GM23338 (cell line): Measurements from ENCODE around the gene PRCD. TPM values are rescaled to one million over a fixed set of nuclear protein-coding genes. Genes with fewer than 3 reads are reported as not detected.
"Not testable (repeated sequence)": the region's sequence is repeated elsewhere in the genome, so short reads cannot be mapped to it uniquely, and the experiment has no call there.

Source experiments
- ATAC-seq: fragments of 200-7000 bp; cut with Tn5 transposase; 3 replicates; pipeline ENCODE4 v1.9.1; 2020
- DNase-seq: peaks from one replicate; pipeline ENCODE4 v3.0.0-alpha.2; 2015; ENCODE audit warnings: low spot score
- H2AFZ ChIP-seq: fragments of 200-600 bp; sonication (generic); 2 replicates; pipeline ENCODE4 v1.8.0; 2016; ENCODE audit warnings: antibody characterized with exemption, mild to moderate bottlenecking, moderate library complexity
- H3F3A ChIP-seq: fragments of 200-600 bp; sonication (generic); replicated peaks from 2 replicates; pipeline ENCODE4 v1.8.0; 2017; ENCODE audit warnings: antibody characterized with exemption, mixed run types, low read depth
- H3K27ac ChIP-seq: fragments of 200-600 bp; sonication (generic); 2 replicates; pipeline ENCODE4 v1.6.1; 2016; ENCODE audit warnings: low read depth
- H3K27me3 ChIP-seq: fragments of 200-600 bp; sonication (generic); 2 replicates; pipeline ENCODE4 v1.8.0; 2016; ENCODE audit warnings: mild to moderate bottlenecking, mixed run types, moderate library complexity; ENCODE audit not compliant: insufficient read depth
- H3K36me3 ChIP-seq: fragments of 200-600 bp; sonication (generic); 2 replicates; pipeline ENCODE4 v1.8.0; 2016; ENCODE audit warnings: mild to moderate bottlenecking; ENCODE audit not compliant: insufficient read depth
- H3K4me1 ChIP-seq: fragments of 200-600 bp; sonication (generic); 2 replicates; pipeline ENCODE4 v1.8.0; 2016; ENCODE audit warnings: mild to moderate bottlenecking, moderate library complexity; ENCODE audit not compliant: insufficient read depth
- H3K4me2 ChIP-seq: fragments of 200-600 bp; sonication (generic); 2 replicates; pipeline ENCODE4 v1.7.1; 2017; ENCODE audit warnings: mixed run types
- H3K4me3 ChIP-seq: fragments of 200-600 bp; sonication (generic); 2 replicates; pipeline ENCODE4 v1.6.1; 2016; ENCODE audit warnings: mixed run types
- H3K79me2 ChIP-seq: fragments of 200-600 bp; sonication (generic); replicated peaks from 2 replicates; pipeline ENCODE4 v1.8.0; 2017; ENCODE audit warnings: mild to moderate bottlenecking; ENCODE audit not compliant: insufficient read depth
- H3K9me2 ChIP-seq: fragments of 200-600 bp; sonication (generic); 2 replicates; pipeline ENCODE4 v1.8.0; 2017; ENCODE audit not compliant: insufficient read depth
- H4K20me1 ChIP-seq: fragments of 200-600 bp; sonication (generic); replicated peaks from 2 replicates; pipeline ENCODE4 v1.8.0; 2017; ENCODE audit warnings: mild to moderate bottlenecking; ENCODE audit not compliant: insufficient read depth
- H3K27ac Mint-ChIP-seq: 2 replicates; pipeline ENCODE4 v1.8.0; 2020; ENCODE audit warnings: inconsistent platforms, mild to moderate bottlenecking, moderate library complexity, mixed read lengths
- H3K27me3 Mint-ChIP-seq: 3 replicates; pipeline ENCODE4 v1.8.0; 2022; ENCODE audit warnings: low read depth, mild to moderate bottlenecking, moderate library complexity, mixed read lengths, inconsistent platforms; ENCODE audit not compliant: insufficient read depth, poor library complexity
- H3K36me3 Mint-ChIP-seq: 3 replicates; pipeline ENCODE4 v1.8.0; 2021; ENCODE audit warnings: low read depth, mild to moderate bottlenecking, inconsistent platforms, moderate library complexity, mixed read lengths
- H3K4me1 Mint-ChIP-seq: 3 replicates; pipeline ENCODE4 v1.8.0; 2020; ENCODE audit warnings: mild to moderate bottlenecking, inconsistent platforms, mixed read lengths
- H3K4me3 Mint-ChIP-seq: 3 replicates; pipeline ENCODE4 v1.8.0; 2021; ENCODE audit warnings: moderate library complexity, mild to moderate bottlenecking, inconsistent platforms, mixed read lengths
- H3K9me3 Mint-ChIP-seq: 3 replicates; pipeline ENCODE4 v1.8.0; 2020; ENCODE audit warnings: moderate library complexity, mild to moderate bottlenecking, inconsistent platforms, mixed read lengths
- CREB1 ChIP-seq: fragments of 250-450 bp; sonication (Bioruptor Pico); IDR thresholded peaks from 2 replicates; pipeline ENCODE4 v1.5.0; 2020; ENCODE audit warnings: low read depth, mild to moderate bottlenecking, moderate library complexity
- CTCF ChIP-seq, 2 experiments: fragments of 200-600 bp in 1 of 2; sonication (generic) in 1 of 2; conservative IDR thresholded peaks; 2 replicates each; pipeline versions ENCODE4 v1.5.1 to v1.6.1; 2016 to 2017; ENCODE audit warnings: antibody characterized with exemption in 2 of 2, low read depth in 2 of 2, mild to moderate bottlenecking in 2 of 2, moderate library complexity in 1 of 2
- ETS1 ChIP-seq: IDR thresholded peaks from 2 replicates; pipeline ENCODE4 v1.6.1; 2016; ENCODE audit warnings: antibody characterized with exemption
- EZH2 ChIP-seq: fragments of 200-600 bp; sonication (generic); IDR thresholded peaks from one replicate; pipeline ENCODE4 v1.8.0; 2017; ENCODE audit warnings: antibody characterized with exemption, mild to moderate bottlenecking, low read depth; ENCODE audit not compliant: unreplicated experiment
- EZH2phosphoT487 ChIP-seq: fragments of 200-600 bp; sonication (generic); IDR thresholded peaks from one replicate; pipeline ENCODE4 v1.8.1; 2018; ENCODE audit warnings: antibody characterized with exemption; ENCODE audit not compliant: unreplicated experiment
- JUNB ChIP-seq: IDR thresholded peaks from one replicate; pipeline ENCODE4 v1.6.1; 2016; ENCODE audit warnings: antibody characterized with exemption; ENCODE audit not compliant: unreplicated experiment
- NANOG ChIP-seq: IDR thresholded peaks from 2 replicates; pipeline ENCODE4 v1.6.1; 2016; ENCODE audit warnings: antibody characterized with exemption, borderline replicate concordance
- POLR2AphosphoS5 ChIP-seq: IDR thresholded peaks from 2 replicates; pipeline ENCODE4 v1.6.1; 2016; ENCODE audit warnings: antibody characterized with exemption, low read depth
- STAT1 ChIP-seq: IDR thresholded peaks from one replicate; pipeline ENCODE4 v1.6.1; 2016; ENCODE audit warnings: antibody characterized with exemption; ENCODE audit not compliant: unreplicated experiment
- ZNF114 ChIP-seq: fragments of 250-450 bp; sonication (Bioruptor Pico); IDR thresholded peaks from 2 replicates; pipeline ENCODE4 v1.5.0; 2020; ENCODE audit warnings: mild to moderate bottlenecking, moderate library complexity
- polyA plus RNA-seq: library from polyadenylated mRNA; unstranded; fragments of >200 nt; fragmentation: Nextera tagmentation; extraction: Ambion mirVana; gene quantifications from 2 replicates; pipeline ENCODE4 v1.2.1, GENCODE V29; 2016
- total RNA-seq: library from RNA; depleted of rRNA; stranded (reverse); fragments of >200 nt; shearing (Covaris generic); gene quantifications from 2 replicates; pipeline ENCODE4 v1.2.3, GENCODE V29; 2014

The PRCD gene
- total and polyA plus RNA-seq, 2 experiments from 2014 or later, result 0.38 to 1.6 TPM

- not testable (repeated sequence) for H2AFZ ChIP-seq, H3K9me3 Mint-ChIP-seq, DNase-seq, ATAC-seq, H3K79me2 ChIP-seq, H3K9me2 ChIP-seq, H3K4me3 Mint-ChIP-seq, H3K27ac Mint-ChIP-seq, H3K27ac ChIP-seq, H4K20me1 ChIP-seq, H3F3A ChIP-seq, H3K4me3 ChIP-seq, H3K4me1 ChIP-seq, H3K36me3 ChIP-seq, H3K36me3 Mint-ChIP-seq, H3K27me3 ChIP-seq, H3K4me2 ChIP-seq
- peaks cover 23% of the 10 kb centered on the region for H3K4me1 Mint-ChIP-seq
- H3K27me3 Mint-ChIP-seq, result peaks cover 21% of the 10 kb centered on the region
These were observed 14.4 kb upstream of the PRCD start for GRCh38 chr17:76525513-76525833.

DNA sequence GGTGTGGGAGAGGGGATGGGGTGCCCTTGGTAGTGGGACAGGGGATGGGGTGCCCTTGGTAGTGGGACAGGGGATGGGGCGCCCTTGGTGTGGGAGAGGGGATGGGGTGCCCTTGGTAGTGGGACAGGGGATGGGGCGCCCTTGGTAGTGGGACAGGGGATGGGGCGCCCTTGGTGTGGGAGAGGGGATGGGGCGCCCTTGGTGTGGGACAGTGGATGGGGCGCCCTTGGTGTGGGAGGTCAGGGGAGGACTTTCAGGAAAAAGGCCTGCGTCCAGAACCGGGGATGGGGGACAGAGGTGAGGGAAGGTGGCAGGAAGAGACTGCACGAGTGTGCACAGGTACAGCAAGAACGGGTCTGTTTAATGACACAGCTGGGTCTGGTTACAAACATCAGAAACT lies 12.8 kb upstream of the PRCD start:
- peaks cover 21% of the 10 kb centered on the region for H3K27me3 Mint-ChIP-seq
- not testable (repeated sequence) for DNase-seq, H3K4me1 ChIP-seq, H3K9me3 Mint-ChIP-seq, H3K27ac Mint-ChIP-seq, H3K36me3 ChIP-seq, H3F3A ChIP-seq, H3K4me2 ChIP-seq, H3K9me2 ChIP-seq, ATAC-seq, H3K79me2 ChIP-seq, H3K27me3 ChIP-seq, H3K4me3 Mint-ChIP-seq, H4K20me1 ChIP-seq, H3K36me3 Mint-ChIP-seq, H3K27ac ChIP-seq
- H3K4me1 Mint-ChIP-seq, result peaks cover 30% of the 10 kb centered on the region
- Histone ChIP-seq H2AFZ (peak overlapping the region; percentile 74; the same call in 1 of the 2 replicates), H3K4me3 (0 out of 2 replicates have a peak overlapping the region, but pooled peaks have one; percentile 17)

DNA sequence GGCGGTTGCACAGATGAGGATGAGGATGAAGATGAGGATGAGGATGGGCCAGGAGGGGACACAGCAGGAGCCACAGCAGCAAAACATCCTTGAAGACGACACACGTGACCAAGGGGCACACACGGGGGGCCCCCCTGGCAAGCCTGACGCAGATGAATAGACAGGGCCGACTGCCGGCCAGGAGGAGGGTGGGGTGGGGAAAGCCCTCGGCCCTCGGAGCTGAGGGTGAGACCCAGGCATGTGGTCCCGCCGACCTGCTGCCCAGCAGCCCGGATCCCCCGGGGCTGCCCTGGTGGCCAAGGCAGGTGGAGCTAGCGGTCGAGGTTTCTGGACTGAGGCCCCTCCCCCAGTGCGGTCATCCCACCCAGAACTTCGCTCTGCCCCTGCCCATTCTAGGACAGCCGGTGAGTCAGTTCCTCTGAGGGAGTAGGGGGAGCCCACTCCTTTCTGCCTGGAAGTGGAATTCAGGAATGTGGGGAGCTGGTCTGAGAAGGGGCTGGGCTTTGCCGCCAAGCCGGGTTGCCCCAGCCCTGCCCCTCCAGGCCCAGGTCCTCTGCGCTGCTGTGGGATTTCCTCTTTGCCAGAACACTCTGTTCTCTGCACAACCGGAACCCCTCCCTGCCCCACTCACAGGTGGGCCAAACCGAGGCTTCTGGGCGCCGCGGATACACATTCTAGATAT lies 12.3 kb upstream of the PRCD start:
- Mint-ChIP-seq H3K4me3 (no peak overlapping the region), H3K27ac (no peak overlapping the region)
- H3K4me2 ChIP-seq, result no peak overlapping the region
- TF ChIP-seq CREB1 (CRISPR knock-in tag), result no peak
- no peak for TF ChIP-seq ZNF114 (CRISPR knock-in tag)
- no peak for TF ChIP-seq NANOG
- no peak for TF ChIP-seq ETS1
- no peak for TF ChIP-seq STAT1
- TF ChIP-seq JUNB, result no peak
- TF ChIP-seq CTCF (conservative IDR thresholded peaks at IDR 0.05; ENCODE audit: low read depth in 2 of 2), result no peak; a peak in 1 of 4 replicates
- no peak for TF ChIP-seq EZH2
- TF ChIP-seq EZH2phosphoT487, result no peak
- no peak for TF ChIP-seq POLR2AphosphoS5

More for the DNA sequence above, 12.3 kb upstream of the PRCD start:
- no peaks in the 10 kb centered on the region for H4K20me1 ChIP-seq
- H3K36me3 ChIP-seq, result no peaks in the 10 kb centered on the region
- DNase-seq, result peak; percentile 85
- H3K79me2 ChIP-seq, result no peaks in the 10 kb centered on the region
- no peaks in the 10 kb centered on the region for H3K36me3 Mint-ChIP-seq
- no peaks in the 10 kb centered on the region for H3K9me3 Mint-ChIP-seq
- H3F3A ChIP-seq, result 0 out of 2 replicates have a peak, but pooled peaks cover 5% of the 10 kb centered on the region
- H3K9me2 ChIP-seq, result no peaks in the 10 kb centered on the region
- H3K4me3 ChIP-seq, result 0 out of 2 replicates have a peak overlapping the region, but pooled peaks have one; percentile 17
- H3K4me1 Mint-ChIP-seq, result peaks cover 31% of the 10 kb centered on the region
- peaks cover 9% of the 10 kb centered on the region; the same call in 1 of the 2 replicates for H3K4me1 ChIP-seq
- peaks cover 21% of the 10 kb centered on the region for H3K27me3 Mint-ChIP-seq
- H3K27ac ChIP-seq, result no peak overlapping the region
- ATAC-seq, result peak; percentile 45
- peak overlapping the region; percentile 74 for H2AFZ ChIP-seq
- H3K27me3 ChIP-seq, result peaks cover 5% of the 10 kb centered on the region; the same call in 1 of the 2 replicates
